H1 (cell line): ENCODE measurements around the gene USPL1. TPM values are rescaled to one million over a fixed set of nuclear protein-coding genes. Genes with fewer than 3 reads are reported as not detected.
A peak's percentile ranks its signal among the peaks of the same experiment; 100 is the strongest.

ENCODE experiments used
- BRCA1 ChIP-seq: IDR thresholded peaks from 2 replicates; pipeline ENCODE4 v1.6.1; 2012; ENCODE audit warnings: low read depth, low read length, improper control_type of control experiment
- CBX5 ChIP-seq: fragments of 300-800, 300-1000 bp; sonication (generic); IDR thresholded peaks from 2 replicates; pipeline ENCODE4 v1.7.1; 2016; ENCODE audit warnings: antibody characterized with exemption, low read length, low read depth
- EZH2 ChIP-seq: fragments of 200-600 bp; sonication (generic); IDR thresholded peaks from 2 replicates; pipeline ENCODE4 v1.7.1; 2012; ENCODE audit warnings: low read depth, mild to moderate bottlenecking, moderate library complexity, low read length, inconsistent platforms; ENCODE audit not compliant: severe bottlenecking
- POLR2AphosphoS5 ChIP-seq: IDR thresholded peaks from 2 replicates; pipeline ENCODE4 v1.6.1; 2011; ENCODE audit warnings: low read depth, low read length
- POU5F1 ChIP-seq: IDR thresholded peaks from 2 replicates; pipeline ENCODE4 v1.6.1; 2011; ENCODE audit warnings: low read depth, mild to moderate bottlenecking, low read length, moderate library complexity
- RXRA ChIP-seq: IDR thresholded peaks from 2 replicates; pipeline ENCODE4 v1.6.1; 2011; ENCODE audit warnings: low read depth, mild to moderate bottlenecking, low read length, moderate library complexity; ENCODE audit not compliant: insufficient read depth
- SAP30 ChIP-seq: fragments of 300-600 bp; sonication (generic); IDR thresholded peaks from 2 replicates; pipeline ENCODE4 v1.7.1; 2012; ENCODE audit warnings: low read length, moderate library complexity, mild to moderate bottlenecking, inconsistent platforms; ENCODE audit not compliant: insufficient read depth, insufficient replicate concordance
- SP4 ChIP-seq: IDR thresholded peaks from 2 replicates; pipeline ENCODE4 v1.6.1; 2012; ENCODE audit warnings: low read length, inconsistent platforms
- TBP ChIP-seq: IDR thresholded peaks from 2 replicates; pipeline ENCODE4 v1.6.1; 2011; ENCODE audit warnings: low read depth, low read length, improper control_type of control experiment
- polyA plus RNA-seq, 7 experiments: library from polyadenylated mRNA; depleted of rRNA in 3 of 7; stranded (reverse) in 5 of 7; unstranded in 2 of 7; fragments of >200 nt in 5 of 7; fragments of 200-250 nt in 2 of 7; gene quantifications; 1 replicate in 5 of 7; 2 replicates in 1 of 7; 4 replicates in 1 of 7; pipeline versions ENCODE4 v1.2.1 to v1.2.3, GENCODE V29; 2011 to 2013; ENCODE audit warnings: missing spikeins in 2 of 7, mixed read lengths in 2 of 7
- total RNA-seq: library from RNA; stranded (reverse); fragmentation: NEBNext Ultra II Directional; extraction: Animal tissue kit (Norgen Biotek cat#: 25700); gene quantifications from 2 replicates; pipeline ENCODE4 v1.2.1, GENCODE V29; 2021
- TF ChIP-seq, protein P1 (sequence below): fragments of 300-600 bp; sonication (generic); IDR thresholded peaks from 2 replicates; pipeline ENCODE4 v1.7.1; 2012; ENCODE audit warnings: low read length, moderate library complexity, mild to moderate bottlenecking, inconsistent platforms; ENCODE audit not compliant: insufficient replicate concordance

Gene USPL1
- total and polyA plus RNA-seq, 2 of the 8 experiments (the other 6 are each of a cell fraction or from before 2014, with no cell fraction given) = 6.3 to 17.1 TPM

DNA sequence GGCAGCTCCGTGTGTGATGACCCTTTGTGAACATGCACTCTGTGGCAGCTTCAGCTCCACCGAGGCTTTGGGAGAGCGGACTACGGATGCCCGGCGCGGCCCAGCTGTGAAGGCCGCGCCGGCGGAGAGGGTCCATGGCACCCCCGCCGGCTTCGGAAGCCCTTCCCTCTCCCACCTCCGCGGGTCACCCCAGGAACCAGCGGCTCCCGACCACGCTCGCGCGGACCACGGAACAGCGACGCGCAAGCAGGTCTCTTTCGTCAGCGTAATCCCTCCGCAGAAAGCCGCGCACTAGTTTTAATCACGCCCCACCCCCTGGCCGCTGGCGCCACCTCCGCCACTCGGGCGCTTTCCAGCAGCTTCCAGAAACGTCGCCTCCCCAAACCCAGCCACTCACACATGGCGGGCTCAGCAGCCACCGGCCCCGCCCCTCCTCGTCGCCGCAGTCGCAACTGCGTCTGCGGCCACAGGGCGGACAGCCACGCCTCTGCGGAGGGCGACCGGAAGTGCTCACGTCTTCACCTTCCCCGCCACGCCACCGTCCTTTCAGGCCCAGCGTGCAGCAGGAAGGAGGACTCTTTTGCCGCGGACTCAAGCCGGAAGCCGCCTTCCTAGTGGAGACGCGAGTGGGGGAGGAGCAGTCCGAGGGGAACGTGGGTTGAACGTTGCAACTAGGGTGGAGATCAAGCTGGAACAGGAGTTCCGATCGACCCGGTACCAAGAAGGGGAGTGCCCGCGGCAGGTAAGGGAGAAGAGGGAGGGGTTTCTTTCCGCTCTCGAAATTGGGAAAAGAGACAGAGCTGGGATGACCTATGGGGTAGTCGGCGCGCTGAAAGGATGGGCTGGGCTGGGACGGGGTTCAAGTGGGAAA lies at the start of gene USPL1 (continued):
- TF ChIP-seq, protein P1, sequence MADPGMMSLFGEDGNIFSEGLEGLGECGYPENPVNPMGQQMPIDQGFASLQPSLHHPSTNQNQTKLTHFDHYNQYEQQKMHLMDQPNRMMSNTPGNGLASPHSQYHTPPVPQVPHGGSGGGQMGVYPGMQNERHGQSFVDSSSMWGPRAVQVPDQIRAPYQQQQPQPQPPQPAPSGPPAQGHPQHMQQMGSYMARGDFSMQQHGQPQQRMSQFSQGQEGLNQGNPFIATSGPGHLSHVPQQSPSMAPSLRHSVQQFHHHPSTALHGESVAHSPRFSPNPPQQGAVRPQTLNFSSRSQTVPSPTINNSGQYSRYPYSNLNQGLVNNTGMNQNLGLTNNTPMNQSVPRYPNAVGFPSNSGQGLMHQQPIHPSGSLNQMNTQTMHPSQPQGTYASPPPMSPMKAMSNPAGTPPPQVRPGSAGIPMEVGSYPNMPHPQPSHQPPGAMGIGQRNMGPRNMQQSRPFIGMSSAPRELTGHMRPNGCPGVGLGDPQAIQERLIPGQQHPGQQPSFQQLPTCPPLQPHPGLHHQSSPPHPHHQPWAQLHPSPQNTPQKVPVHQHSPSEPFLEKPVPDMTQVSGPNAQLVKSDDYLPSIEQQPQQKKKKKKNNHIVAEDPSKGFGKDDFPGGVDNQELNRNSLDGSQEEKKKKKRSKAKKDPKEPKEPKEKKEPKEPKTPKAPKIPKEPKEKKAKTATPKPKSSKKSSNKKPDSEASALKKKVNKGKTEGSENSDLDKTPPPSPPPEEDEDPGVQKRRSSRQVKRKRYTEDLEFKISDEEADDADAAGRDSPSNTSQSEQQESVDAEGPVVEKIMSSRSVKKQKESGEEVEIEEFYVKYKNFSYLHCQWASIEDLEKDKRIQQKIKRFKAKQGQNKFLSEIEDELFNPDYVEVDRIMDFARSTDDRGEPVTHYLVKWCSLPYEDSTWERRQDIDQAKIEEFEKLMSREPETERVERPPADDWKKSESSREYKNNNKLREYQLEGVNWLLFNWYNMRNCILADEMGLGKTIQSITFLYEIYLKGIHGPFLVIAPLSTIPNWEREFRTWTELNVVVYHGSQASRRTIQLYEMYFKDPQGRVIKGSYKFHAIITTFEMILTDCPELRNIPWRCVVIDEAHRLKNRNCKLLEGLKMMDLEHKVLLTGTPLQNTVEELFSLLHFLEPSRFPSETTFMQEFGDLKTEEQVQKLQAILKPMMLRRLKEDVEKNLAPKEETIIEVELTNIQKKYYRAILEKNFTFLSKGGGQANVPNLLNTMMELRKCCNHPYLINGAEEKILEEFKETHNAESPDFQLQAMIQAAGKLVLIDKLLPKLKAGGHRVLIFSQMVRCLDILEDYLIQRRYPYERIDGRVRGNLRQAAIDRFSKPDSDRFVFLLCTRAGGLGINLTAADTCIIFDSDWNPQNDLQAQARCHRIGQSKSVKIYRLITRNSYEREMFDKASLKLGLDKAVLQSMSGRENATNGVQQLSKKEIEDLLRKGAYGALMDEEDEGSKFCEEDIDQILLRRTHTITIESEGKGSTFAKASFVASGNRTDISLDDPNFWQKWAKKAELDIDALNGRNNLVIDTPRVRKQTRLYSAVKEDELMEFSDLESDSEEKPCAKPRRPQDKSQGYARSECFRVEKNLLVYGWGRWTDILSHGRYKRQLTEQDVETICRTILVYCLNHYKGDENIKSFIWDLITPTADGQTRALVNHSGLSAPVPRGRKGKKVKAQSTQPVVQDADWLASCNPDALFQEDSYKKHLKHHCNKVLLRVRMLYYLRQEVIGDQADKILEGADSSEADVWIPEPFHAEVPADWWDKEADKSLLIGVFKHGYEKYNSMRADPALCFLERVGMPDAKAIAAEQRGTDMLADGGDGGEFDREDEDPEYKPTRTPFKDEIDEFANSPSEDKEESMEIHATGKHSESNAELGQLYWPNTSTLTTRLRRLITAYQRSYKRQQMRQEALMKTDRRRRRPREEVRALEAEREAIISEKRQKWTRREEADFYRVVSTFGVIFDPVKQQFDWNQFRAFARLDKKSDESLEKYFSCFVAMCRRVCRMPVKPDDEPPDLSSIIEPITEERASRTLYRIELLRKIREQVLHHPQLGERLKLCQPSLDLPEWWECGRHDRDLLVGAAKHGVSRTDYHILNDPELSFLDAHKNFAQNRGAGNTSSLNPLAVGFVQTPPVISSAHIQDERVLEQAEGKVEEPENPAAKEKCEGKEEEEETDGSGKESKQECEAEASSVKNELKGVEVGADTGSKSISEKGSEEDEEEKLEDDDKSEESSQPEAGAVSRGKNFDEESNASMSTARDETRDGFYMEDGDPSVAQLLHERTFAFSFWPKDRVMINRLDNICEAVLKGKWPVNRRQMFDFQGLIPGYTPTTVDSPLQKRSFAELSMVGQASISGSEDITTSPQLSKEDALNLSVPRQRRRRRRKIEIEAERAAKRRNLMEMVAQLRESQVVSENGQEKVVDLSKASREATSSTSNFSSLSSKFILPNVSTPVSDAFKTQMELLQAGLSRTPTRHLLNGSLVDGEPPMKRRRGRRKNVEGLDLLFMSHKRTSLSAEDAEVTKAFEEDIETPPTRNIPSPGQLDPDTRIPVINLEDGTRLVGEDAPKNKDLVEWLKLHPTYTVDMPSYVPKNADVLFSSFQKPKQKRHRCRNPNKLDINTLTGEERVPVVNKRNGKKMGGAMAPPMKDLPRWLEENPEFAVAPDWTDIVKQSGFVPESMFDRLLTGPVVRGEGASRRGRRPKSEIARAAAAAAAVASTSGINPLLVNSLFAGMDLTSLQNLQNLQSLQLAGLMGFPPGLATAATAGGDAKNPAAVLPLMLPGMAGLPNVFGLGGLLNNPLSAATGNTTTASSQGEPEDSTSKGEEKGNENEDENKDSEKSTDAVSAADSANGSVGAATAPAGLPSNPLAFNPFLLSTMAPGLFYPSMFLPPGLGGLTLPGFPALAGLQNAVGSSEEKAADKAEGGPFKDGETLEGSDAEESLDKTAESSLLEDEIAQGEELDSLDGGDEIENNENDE = no peak
- TF ChIP-seq POLR2AphosphoS5 = peak; percentile 20
- TF ChIP-seq SAP30 = no peak
- no peak for TF ChIP-seq POU5F1
- no peak for TF ChIP-seq EZH2
- TF ChIP-seq CBX5 = no peak
- peak; percentile 81 for TF ChIP-seq TBP
- TF ChIP-seq SP4 = peak; percentile 94
- no peak for TF ChIP-seq RXRA
- no peak for TF ChIP-seq BRCA1
